ENCODE results near the gene KNCN. TPM values are rescaled to one million over a fixed set of nuclear protein-coding genes. Genes with fewer than 3 reads are reported as not detected.

KNCN gene
- total and polyA plus RNA-seq, 7 experiments from 2014 or later, result not detected

DNA sequence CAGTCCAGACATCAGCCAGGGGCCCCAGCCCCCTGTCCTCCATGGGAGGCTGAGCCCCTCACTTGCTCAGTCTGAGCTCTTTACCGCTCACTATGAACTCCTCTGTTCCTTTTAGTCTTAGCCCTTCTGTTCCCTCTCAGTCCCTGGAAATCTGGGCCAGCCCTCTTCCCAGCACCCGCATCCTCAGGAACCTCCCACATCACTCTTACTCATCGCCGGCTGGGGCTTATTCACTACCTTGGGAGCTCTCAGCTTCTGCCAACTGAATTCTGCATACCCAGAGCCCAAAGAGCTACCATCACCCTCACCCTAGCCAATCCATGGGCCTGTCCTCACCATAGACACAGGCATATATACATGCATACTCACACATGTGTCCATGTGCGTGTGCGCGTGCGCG lies 11.5 kb downstream of the KNCN start:
- H3K36me3 Mint-ChIP-seq, result no peaks in the 10 kb centered on the region
- POLR2A ChIA-PET, result no interaction called here
- CTCF ChIA-PET, result interaction anchor here (2.0 kb wide), 1 partner anchor 13 kb away, joined by 5 read pairs; no protein-coding TSS in a partner anchor

DNA sequence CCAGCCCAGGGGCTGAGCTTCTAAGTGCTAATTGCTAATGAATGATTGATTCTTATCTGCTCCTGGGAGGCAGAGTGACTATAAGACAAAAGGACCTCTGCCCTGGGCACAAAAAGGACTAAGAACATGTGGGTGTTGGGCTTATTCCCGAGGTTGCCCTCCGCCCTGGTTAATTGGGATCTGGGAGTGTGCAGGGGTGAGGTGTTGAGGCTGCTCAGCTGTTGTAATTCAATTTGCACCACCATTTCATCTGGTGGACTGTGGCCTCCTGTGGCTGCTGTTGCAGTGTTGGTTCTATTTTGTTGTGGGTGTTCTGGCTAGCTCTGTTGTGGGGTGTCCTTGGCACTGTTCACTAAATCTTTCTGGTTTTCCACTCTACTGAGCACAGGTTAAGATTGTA lies 13.3 kb downstream of the KNCN start:
- intact Hi-C loops (cut with micrococcal nuclease), result no loop called here
- peaks cover 9 to 68% (median 18%) of the 10 kb centered on the region in 5 donors for H3K27me3 Mint-ChIP-seq
- peaks cover 0 to 10% (median 5%) of the 10 kb centered on the region in 7 donors for H3K4me1 Mint-ChIP-seq
- peaks cover 0 to 11% (median 0%) of the 10 kb centered on the region in 11 donors for H3K9me3 Mint-ChIP-seq
- H3K36me3 ChIP-seq (ENCODE audit: control insufficient read depth in 2 of 3, insufficient read depth in 3 of 3, low read length in 3 of 3), result no peaks in the 10 kb centered on the region
- H3K4me3 ChIP-seq (ENCODE audit: low read length), result no peak overlapping the region
- no peak overlapping the region for H3K27ac ChIP-seq (ENCODE audit: low read depth, low read length)
- DNase-seq, result no peak
- no peaks in the 10 kb centered on the region for H3K9me3 ChIP-seq (ENCODE audit: control insufficient read depth in 2 of 3, low read length in 3 of 3)
- no peaks in the 10 kb centered on the region for H3K27me3 ChIP-seq (ENCODE audit: control insufficient read depth in 2 of 2, insufficient read depth in 2 of 2, low read length in 2 of 2)
- no peak overlapping the region for H3K4me3 Mint-ChIP-seq
- ChIA-PET POLR2A (no interaction called here), CTCF (interaction anchor here (1.9 kb wide), 1 partner anchor 12 kb away, joined by 5 read pairs; no protein-coding TSS in a partner anchor)
- peak overlapping the region in 1 of 9 donors; percentile 81 for H3K27ac Mint-ChIP-seq
- H3K36me3 Mint-ChIP-seq, result peaks cover 0 to 2% (median 0%) of the 10 kb centered on the region in 5 donors
- H3K4me1 ChIP-seq (ENCODE audit: control insufficient read depth in 2 of 2, insufficient read depth in 2 of 2, low read length in 2 of 2), result peaks cover 0 to 4% of the 10 kb centered on the region in 2 donors
- no peak for ATAC-seq

More for the DNA sequence above, 11.5 kb downstream of the KNCN start:
- Histone ChIP-seq H3K36me3 (ENCODE audit: control insufficient read depth in 2 of 3, insufficient read depth in 3 of 3, low read length in 3 of 3) (no peaks in the 10 kb centered on the region), H3K9me3 (ENCODE audit: control insufficient read depth in 2 of 3, low read length in 3 of 3) (no peaks in the 10 kb centered on the region), H3K27ac (ENCODE audit: low read depth, low read length) (no peak overlapping the region), H3K4me3 (ENCODE audit: low read length) (no peak overlapping the region), H3K27me3 (ENCODE audit: control insufficient read depth in 2 of 2, insufficient read depth in 2 of 2, low read length in 2 of 2) (peaks cover 1 to 5% of the 10 kb centered on the region in 2 donors), H3K4me1 (ENCODE audit: control insufficient read depth in 2 of 2, insufficient read depth in 2 of 2, low read length in 2 of 2) (no peaks in the 10 kb centered on the region)
- Mint-ChIP-seq H3K4me1 (peaks cover 0 to 9% (median 3%) of the 10 kb centered on the region in 7 donors), H3K27me3 (peaks cover 21 to 70% (median 32%) of the 10 kb centered on the region in 5 donors), H3K4me3 (no peak overlapping the region), H3K27ac (no peak overlapping the region), H3K9me3 (peaks cover 0 to 11% (median 0%) of the 10 kb centered on the region in 11 donors)
- DNase-seq (no peak), ATAC-seq (no peak)
- intact Hi-C loops (cut with micrococcal nuclease), result no loop called here

- peaks cover 4 to 63% (median 13%) of the 10 kb centered on the region in 5 donors for H3K27me3 Mint-ChIP-seq
- Histone ChIP-seq H3K4me3 (ENCODE audit: low read length) (no peak overlapping the region), H3K9me3 (ENCODE audit: control insufficient read depth in 2 of 3, low read length in 3 of 3) (no peaks in the 10 kb centered on the region), H3K27me3 (ENCODE audit: control insufficient read depth in 2 of 2, insufficient read depth in 2 of 2, low read length in 2 of 2) (no peaks in the 10 kb centered on the region), H3K27ac (ENCODE audit: low read depth, low read length) (no peak overlapping the region), H3K36me3 (ENCODE audit: control insufficient read depth in 2 of 3, insufficient read depth in 3 of 3, low read length in 3 of 3) (no peaks in the 10 kb centered on the region), H3K4me1 (ENCODE audit: control insufficient read depth in 2 of 2, insufficient read depth in 2 of 2, low read length in 2 of 2) (peaks cover under 1 to 4% of the 10 kb centered on the region in 2 donors)
- no peak overlapping the region for H3K27ac Mint-ChIP-seq
- H3K36me3 Mint-ChIP-seq, result peaks cover 0 to 2% (median 0%) of the 10 kb centered on the region in 5 donors
- peaks cover 0 to 10% (median 5%) of the 10 kb centered on the region in 7 donors for H3K4me1 Mint-ChIP-seq
- no peak for ATAC-seq
- DNase-seq, result no peak
- ChIA-PET CTCF (interaction anchor here (1.9 kb wide), 1 partner anchor 11 kb away, joined by 5 read pairs; no protein-coding TSS in a partner anchor), POLR2A (no interaction called here)
- intact Hi-C loops (cut with micrococcal nuclease), result no loop called here
- peaks cover 0 to 11% (median 0%) of the 10 kb centered on the region in 11 donors for H3K9me3 Mint-ChIP-seq
- H3K4me3 Mint-ChIP-seq, result no peak overlapping the region
Observed at GRCh38 chr1:46537651-46538050, 13.8 kb downstream of the KNCN start.

DNA sequence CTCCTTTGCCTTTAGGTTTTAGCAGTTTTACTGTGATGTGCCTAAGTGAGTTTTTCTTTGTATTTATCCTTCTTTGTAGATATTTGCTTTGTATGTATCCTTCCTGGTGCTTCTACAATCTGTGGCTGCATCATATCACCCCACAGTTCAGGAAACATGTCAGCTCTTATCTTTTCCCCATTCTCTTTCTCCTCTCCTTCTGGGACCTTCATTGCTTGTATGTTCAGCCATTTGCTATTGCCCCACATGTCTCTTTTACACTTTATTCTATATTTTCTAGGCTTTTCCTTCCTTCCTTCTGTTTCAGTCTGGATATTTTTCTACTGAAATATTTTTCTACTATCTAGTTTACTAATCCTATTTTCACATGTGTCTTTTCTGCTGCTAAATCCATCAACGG lies 14.9 kb downstream of the KNCN start:
- no peak for DNase-seq
- ChIA-PET CTCF (interaction anchor here (1.9 kb wide), 1 partner anchor 10 kb away, joined by 5 read pairs; no protein-coding TSS in a partner anchor), POLR2A (no interaction called here)
- Histone ChIP-seq H3K4me1 (ENCODE audit: control insufficient read depth in 2 of 2, insufficient read depth in 2 of 2, low read length in 2 of 2) (peaks cover 4 to 9% of the 10 kb centered on the region in 2 donors), H3K27me3 (ENCODE audit: control insufficient read depth in 2 of 2, insufficient read depth in 2 of 2, low read length in 2 of 2) (no peaks in the 10 kb centered on the region), H3K9me3 (ENCODE audit: control insufficient read depth in 2 of 3, low read length in 3 of 3) (no peaks in the 10 kb centered on the region), H3K4me3 (ENCODE audit: low read length) (no peak overlapping the region), H3K36me3 (ENCODE audit: control insufficient read depth in 2 of 3, insufficient read depth in 3 of 3, low read length in 3 of 3) (no peaks in the 10 kb centered on the region), H3K27ac (ENCODE audit: low read depth, low read length) (no peak overlapping the region)
- no peak overlapping the region for H3K4me3 Mint-ChIP-seq
- peaks cover 0 to 54% (median 5%) of the 10 kb centered on the region in 5 donors for H3K27me3 Mint-ChIP-seq
- H3K4me1 Mint-ChIP-seq, result peaks cover 0 to 10% (median 5%) of the 10 kb centered on the region in 7 donors
- intact Hi-C loops (cut with micrococcal nuclease), result no loop called here
- H3K27ac Mint-ChIP-seq, result no peak overlapping the region
- ATAC-seq, result no peak
- H3K9me3 Mint-ChIP-seq, result peaks cover 0 to 11% (median 0%) of the 10 kb centered on the region in 11 donors
- peaks cover 0 to 2% (median 0%) of the 10 kb centered on the region in 5 donors for H3K36me3 Mint-ChIP-seq

GRCh38 chr1:46535063-46535462 lies 16.4 kb downstream of the KNCN start:
- H3K4me1 ChIP-seq (ENCODE audit: control insufficient read depth in 2 of 2, insufficient read depth in 2 of 2, low read length in 2 of 2), result peaks cover 4 to 9% of the 10 kb centered on the region in 2 donors
- H3K9me3 Mint-ChIP-seq, result peaks cover 0 to 11% (median 0%) of the 10 kb centered on the region in 11 donors
- no peaks in the 10 kb centered on the region for H3K27me3 ChIP-seq (ENCODE audit: control insufficient read depth in 2 of 2, insufficient read depth in 2 of 2, low read length in 2 of 2)
- peaks cover 0 to 2% (median 0%) of the 10 kb centered on the region in 5 donors for H3K36me3 Mint-ChIP-seq
- peaks cover 0 to 10% (median 5%) of the 10 kb centered on the region in 7 donors for H3K4me1 Mint-ChIP-seq
- no peaks in the 10 kb centered on the region for H3K9me3 ChIP-seq (ENCODE audit: control insufficient read depth in 2 of 3, low read length in 3 of 3)
- ChIA-PET POLR2A (interaction anchor here (0.6 to 0.7 kb wide), 2 partner anchors 102 to 134 kb away, joined by 3 read pairs; no protein-coding TSS in a partner anchor), CTCF (no interaction called here)
- H3K27ac Mint-ChIP-seq, result no peak overlapping the region
- DNase-seq (no peak), ATAC-seq (no peak)
- H3K36me3 ChIP-seq (ENCODE audit: control insufficient read depth in 2 of 3, insufficient read depth in 3 of 3, low read length in 3 of 3), result no peaks in the 10 kb centered on the region
- H3K4me3 Mint-ChIP-seq, result peak overlapping the region in 2 of 10 donors; percentile 4 to 38
- H3K27ac ChIP-seq (ENCODE audit: low read depth, low read length), result no peak overlapping the region
- no peak overlapping the region for H3K4me3 ChIP-seq (ENCODE audit: low read length)
- peaks cover 0 to 52% (median 0%) of the 10 kb centered on the region in 5 donors for H3K27me3 Mint-ChIP-seq
- intact Hi-C loops (cut with micrococcal nuclease), result no loop called here

GRCh38 chr1:46533179-46533864 lies 18.1 kb downstream of the KNCN start:
- peak overlapping the region; percentile 43 for H3K27ac ChIP-seq (ENCODE audit: low read depth, low read length)
- POLR2A ChIA-PET, result interaction anchor here (0.6 to 1.7 kb wide), 2 partner anchors 71 to 175 kb away, joined by 4 to 10 read pairs; partner anchors contain the start of gene MKNK1
- Mint-ChIP-seq H3K9me3 (peaks cover 0 to 11% (median 0%) of the 10 kb centered on the region in 11 donors), H3K36me3 (peaks cover 0 to 2% (median 0%) of the 10 kb centered on the region in 5 donors), H3K4me1 (peaks cover 5 to 16% (median 9%) of the 10 kb centered on the region in 7 donors), H3K27ac (peak overlapping the region in 8 of 9 donors; percentile 61 to 90 (median 76)), H3K27me3 (peaks cover 8 to 52% (median 13%) of the 10 kb centered on the region in 5 donors), H3K4me3 (peak overlapping the region; percentile 76 to 92 (median 88))
- H3K4me1 ChIP-seq (ENCODE audit: control insufficient read depth in 2 of 2, insufficient read depth in 2 of 2, low read length in 2 of 2), result peaks cover 4 to 9% of the 10 kb centered on the region in 2 donors
- H3K27me3 ChIP-seq (ENCODE audit: control insufficient read depth in 2 of 2, insufficient read depth in 2 of 2, low read length in 2 of 2), result no peaks in the 10 kb centered on the region
- H3K4me3 ChIP-seq (ENCODE audit: low read length), result peak overlapping the region; percentile 54
- H3K36me3 ChIP-seq (ENCODE audit: control insufficient read depth in 2 of 3, insufficient read depth in 3 of 3, low read length in 3 of 3), result no peaks in the 10 kb centered on the region
- H3K9me3 ChIP-seq (ENCODE audit: control insufficient read depth in 2 of 3, low read length in 3 of 3), result no peaks in the 10 kb centered on the region
- intact Hi-C loops (cut with micrococcal nuclease), result loop anchor here (1.0 to 5.0 kb wide), 4 partner anchors 69 to 192 kb away; partner anchors contain the start of genes MKNK1 (in 2 of the 2) and ATPAF1 (in 1 of the 2)
- DNase-seq (peak; percentile 22 to 60 (median 54)), ATAC-seq (peak; percentile 80)
- CTCF ChIA-PET, result interaction anchor here (0.7 to 1.8 kb wide), 5 partner anchors 16 to 191 kb away, joined by 3 to 5 read pairs (median 3); partner anchors contain the start of gene TEX38
